ENCODE data around the gene LRIF1. TPM values are rescaled to one million over a fixed set of nuclear protein-coding genes. Genes with fewer than 3 reads are reported as not detected.

LRIF1 gene
- polyA plus RNA-seq, 1 donor = 13.0 TPM

GRCh38 chr1:110916669-110917306 is 46.9 kb downstream of the LRIF1 start:
- DNase-seq = no peak
- no peaks in the 10 kb centered on the region for H3K9me3 ChIP-seq (ENCODE audit: control insufficient read depth, low read depth, low read length)
- no peaks in the 10 kb centered on the region for H3K4me1 ChIP-seq (ENCODE audit: control insufficient read depth, insufficient read depth, low read length)
- H3K4me3 ChIP-seq (ENCODE audit: low read length) = no peak overlapping the region
- H3K27me3 ChIP-seq (ENCODE audit: control insufficient read depth, insufficient read depth, low read length) = no peaks in the 10 kb centered on the region
- WGBS (ENCODE audit: insufficient coverage, low lambda C conversion rate) = 0% methylated on average over 1 of the region's 2 CpGs
- no peak overlapping the region for H3K27ac ChIP-seq (ENCODE audit: low read length)
- no peaks in the 10 kb centered on the region for H3K36me3 ChIP-seq (ENCODE audit: control insufficient read depth, insufficient read depth, low read length)

GRCh38 chr1:110916274-110916668 is 47.5 kb downstream of the LRIF1 start:
- Histone ChIP-seq H3K4me1 (ENCODE audit: control insufficient read depth, insufficient read depth, low read length) (no peaks in the 10 kb centered on the region), H3K27me3 (ENCODE audit: control insufficient read depth, insufficient read depth, low read length) (no peaks in the 10 kb centered on the region), H3K36me3 (ENCODE audit: control insufficient read depth, insufficient read depth, low read length) (no peaks in the 10 kb centered on the region), H3K4me3 (ENCODE audit: low read length) (no peak overlapping the region), H3K9me3 (ENCODE audit: control insufficient read depth, low read depth, low read length) (no peaks in the 10 kb centered on the region), H3K27ac (ENCODE audit: low read length) (no peak overlapping the region)
- no peak for DNase-seq
- 79% methylated on average over 2 of the region's 2 CpGs for WGBS (ENCODE audit: insufficient coverage, low lambda C conversion rate)

- Histone ChIP-seq H3K9me3 (ENCODE audit: control insufficient read depth, low read depth, low read length) (no peaks in the 10 kb centered on the region), H3K36me3 (ENCODE audit: control insufficient read depth, insufficient read depth, low read length) (no peaks in the 10 kb centered on the region)
- no peak for DNase-seq
Measured at GRCh38 chr1:110915804-110916203, 47.9 kb downstream of the LRIF1 start.

GRCh38 chr1:110914676-110915075 is 49.0 kb downstream of the LRIF1 start:
- WGBS (ENCODE audit: insufficient coverage, low lambda C conversion rate) = 100% methylated on average over 1 of the region's 3 CpGs
- no peaks in the 10 kb centered on the region for H3K4me1 ChIP-seq (ENCODE audit: control insufficient read depth, insufficient read depth, low read length)
- no peaks in the 10 kb centered on the region for H3K36me3 ChIP-seq (ENCODE audit: control insufficient read depth, insufficient read depth, low read length)
- no peak overlapping the region for H3K4me3 ChIP-seq (ENCODE audit: low read length)
- no peak for DNase-seq
- no peak overlapping the region for H3K27ac ChIP-seq (ENCODE audit: low read length)
- H3K9me3 ChIP-seq (ENCODE audit: control insufficient read depth, low read depth, low read length) = no peaks in the 10 kb centered on the region
- no peaks in the 10 kb centered on the region for H3K27me3 ChIP-seq (ENCODE audit: control insufficient read depth, insufficient read depth, low read length)

More at GRCh38 chr1:110915804-110916203, 47.9 kb downstream of the LRIF1 start:
- Histone ChIP-seq H3K4me3 (ENCODE audit: low read length) (no peak overlapping the region), H3K4me1 (ENCODE audit: control insufficient read depth, insufficient read depth, low read length) (no peaks in the 10 kb centered on the region), H3K27me3 (ENCODE audit: control insufficient read depth, insufficient read depth, low read length) (no peaks in the 10 kb centered on the region), H3K27ac (ENCODE audit: low read length) (no peak overlapping the region)
- WGBS (ENCODE audit: insufficient coverage, low lambda C conversion rate) = no CpG with 5 or more reads among the region's 2 CpGs

- H3K36me3 ChIP-seq (ENCODE audit: control insufficient read depth, insufficient read depth, low read length) = no peaks in the 10 kb centered on the region
- no peak overlapping the region for H3K27ac ChIP-seq (ENCODE audit: low read length)
- no peak for DNase-seq
- H3K4me1 ChIP-seq (ENCODE audit: control insufficient read depth, insufficient read depth, low read length) = no peaks in the 10 kb centered on the region
- no peaks in the 10 kb centered on the region for H3K9me3 ChIP-seq (ENCODE audit: control insufficient read depth, low read depth, low read length)
- no peaks in the 10 kb centered on the region for H3K27me3 ChIP-seq (ENCODE audit: control insufficient read depth, insufficient read depth, low read length)
- no peak overlapping the region for H3K4me3 ChIP-seq (ENCODE audit: low read length)
Measured at GRCh38 chr1:110912784-110913183, 50.9 kb downstream of the LRIF1 start.

- Histone ChIP-seq H3K27me3 (ENCODE audit: control insufficient read depth, insufficient read depth, low read length) (no peaks in the 10 kb centered on the region), H3K9me3 (ENCODE audit: control insufficient read depth, low read depth, low read length) (no peaks in the 10 kb centered on the region), H3K4me1 (ENCODE audit: control insufficient read depth, insufficient read depth, low read length) (no peaks in the 10 kb centered on the region), H3K4me3 (ENCODE audit: low read length) (no peak overlapping the region), H3K36me3 (ENCODE audit: control insufficient read depth, insufficient read depth, low read length) (no peaks in the 10 kb centered on the region), H3K27ac (ENCODE audit: low read length) (no peak overlapping the region)
- no peak for DNase-seq
- WGBS (ENCODE audit: insufficient coverage, low lambda C conversion rate) = no CpG with 5 or more reads among the region's 3 CpGs
Measured at GRCh38 chr1:110903853-110904500, 59.7 kb downstream of the LRIF1 start.

- H3K4me3 ChIP-seq (ENCODE audit: low read length) = no peak overlapping the region
- no peak for DNase-seq
- no CpG with 5 or more reads among the region's 6 CpGs for WGBS (ENCODE audit: insufficient coverage, low lambda C conversion rate)
- no peaks in the 10 kb centered on the region for H3K9me3 ChIP-seq (ENCODE audit: control insufficient read depth, low read depth, low read length)
- H3K27ac ChIP-seq (ENCODE audit: low read length) = no peak overlapping the region
- H3K36me3 ChIP-seq (ENCODE audit: control insufficient read depth, insufficient read depth, low read length) = no peaks in the 10 kb centered on the region
- no peaks in the 10 kb centered on the region for H3K27me3 ChIP-seq (ENCODE audit: control insufficient read depth, insufficient read depth, low read length)
- H3K4me1 ChIP-seq (ENCODE audit: control insufficient read depth, insufficient read depth, low read length) = no peaks in the 10 kb centered on the region
Measured at GRCh38 chr1:110902820-110903463, 60.8 kb downstream of the LRIF1 start.

- no peaks in the 10 kb centered on the region for H3K4me1 ChIP-seq (ENCODE audit: control insufficient read depth, insufficient read depth, low read length)
- H3K4me3 ChIP-seq (ENCODE audit: low read length) = no peak overlapping the region
- no CpG with 5 or more reads among the region's 1 CpG for WGBS (ENCODE audit: insufficient coverage, low lambda C conversion rate)
- no peaks in the 10 kb centered on the region for H3K27me3 ChIP-seq (ENCODE audit: control insufficient read depth, insufficient read depth, low read length)
- no peaks in the 10 kb centered on the region for H3K9me3 ChIP-seq (ENCODE audit: control insufficient read depth, low read depth, low read length)
- H3K36me3 ChIP-seq (ENCODE audit: control insufficient read depth, insufficient read depth, low read length) = no peaks in the 10 kb centered on the region
- no peak for DNase-seq
- no peak overlapping the region for H3K27ac ChIP-seq (ENCODE audit: low read length)
Measured at GRCh38 chr1:110899458-110899843, 64.3 kb downstream of the LRIF1 start.

- no peak overlapping the region for H3K4me3 ChIP-seq (ENCODE audit: low read length)
- H3K4me1 ChIP-seq (ENCODE audit: control insufficient read depth, insufficient read depth, low read length) = no peaks in the 10 kb centered on the region
- H3K27ac ChIP-seq (ENCODE audit: low read length) = no peak overlapping the region
- no peaks in the 10 kb centered on the region for H3K36me3 ChIP-seq (ENCODE audit: control insufficient read depth, insufficient read depth, low read length)
- DNase-seq = no peak
- no peaks in the 10 kb centered on the region for H3K27me3 ChIP-seq (ENCODE audit: control insufficient read depth, insufficient read depth, low read length)
- no peaks in the 10 kb centered on the region for H3K9me3 ChIP-seq (ENCODE audit: control insufficient read depth, low read depth, low read length)
- no CpG with 5 or more reads among the region's 3 CpGs for WGBS (ENCODE audit: insufficient coverage, low lambda C conversion rate)
Measured at GRCh38 chr1:110898734-110899457, 64.8 kb downstream of the LRIF1 start.

- H3K9me3 ChIP-seq (ENCODE audit: control insufficient read depth, low read depth, low read length) = no peaks in the 10 kb centered on the region
- no peak overlapping the region for H3K27ac ChIP-seq (ENCODE audit: low read length)
- no peaks in the 10 kb centered on the region for H3K4me1 ChIP-seq (ENCODE audit: control insufficient read depth, insufficient read depth, low read length)
- DNase-seq = no peak
- H3K27me3 ChIP-seq (ENCODE audit: control insufficient read depth, insufficient read depth, low read length) = no peaks in the 10 kb centered on the region
- WGBS (ENCODE audit: insufficient coverage, low lambda C conversion rate) = no CpG with 5 or more reads among the region's 2 CpGs
- no peak overlapping the region for H3K4me3 ChIP-seq (ENCODE audit: low read length)
- no peaks in the 10 kb centered on the region for H3K36me3 ChIP-seq (ENCODE audit: control insufficient read depth, insufficient read depth, low read length)
Measured at GRCh38 chr1:110897681-110898080, 66.0 kb downstream of the LRIF1 start.

Data from large intestine (tissue), 3 donors.